H9 (cell line): ENCODE measurements around the gene STK32B. TPM values are rescaled to one million over a fixed set of nuclear protein-coding genes. Genes with fewer than 3 reads are reported as not detected.

Experiments
- DNase-seq: peaks from one replicate; pipeline ENCODE4 v3.0.0-alpha.2; 2017
- H2AFZ ChIP-seq: one replicate; pipeline ENCODE4 v1.6.1; 2013; ENCODE audit warnings: mild to moderate bottlenecking, low read length, control low read depth, moderate library complexity
- H2AK5ac ChIP-seq: 2 replicates; pipeline ENCODE4 v1.6.1; 2013; ENCODE audit warnings: low read length, control low read depth, mixed read lengths; ENCODE audit not compliant: insufficient read length
- H2BK120ac ChIP-seq: one replicate; pipeline ENCODE4 v1.6.1; 2013; ENCODE audit warnings: low read depth, mild to moderate bottlenecking, low read length, control low read depth, inconsistent platforms; ENCODE audit not compliant: poor library complexity, severe bottlenecking
- H2BK12ac ChIP-seq: 2 replicates; pipeline ENCODE4 v1.6.1; 2013; ENCODE audit warnings: low read length, control low read depth, mixed read lengths, low read depth; ENCODE audit not compliant: insufficient read length
- H2BK15ac ChIP-seq: 2 replicates; pipeline ENCODE4 v1.6.1; 2013; ENCODE audit warnings: low read depth, low read length, control low read depth
- H2BK20ac ChIP-seq: one replicate; pipeline ENCODE4 v1.6.1; 2013; ENCODE audit warnings: low read depth, mild to moderate bottlenecking, low read length, control low read depth, inconsistent platforms; ENCODE audit not compliant: poor library complexity, severe bottlenecking
- H2BK5ac ChIP-seq: 2 replicates; pipeline ENCODE4 v1.6.1; 2013; ENCODE audit warnings: low read length, control low read depth, mixed read lengths; ENCODE audit not compliant: insufficient read length
- H3K14ac ChIP-seq: 2 replicates; pipeline ENCODE4 v1.6.1; 2013; ENCODE audit warnings: low read length, control low read depth; ENCODE audit not compliant: insufficient read depth
- H3K18ac ChIP-seq: 2 replicates; pipeline ENCODE4 v1.6.1; 2013; ENCODE audit warnings: low read depth, mild to moderate bottlenecking, mixed read lengths, low read length, control low read depth; ENCODE audit not compliant: insufficient read length
- H3K23ac ChIP-seq: 2 replicates; pipeline ENCODE4 v1.6.1; 2013; ENCODE audit warnings: low read length, control low read depth, mixed read lengths, low read depth; ENCODE audit not compliant: insufficient read length
- H3K23me2 ChIP-seq: 2 replicates; pipeline ENCODE4 v1.6.1; 2013; ENCODE audit warnings: low read depth, mild to moderate bottlenecking, mixed read lengths, low read length, control low read depth; ENCODE audit not compliant: insufficient read length, poor library complexity, severe bottlenecking
- H3K27ac ChIP-seq: 2 replicates; pipeline ENCODE4 v1.5.1; 2013; ENCODE audit warnings: low read length, control low read depth, mixed read lengths, low read depth; ENCODE audit not compliant: insufficient read length
- H3K27me3 ChIP-seq: 2 replicates; pipeline ENCODE4 v1.6.1; 2013; ENCODE audit warnings: low read length, control low read depth, inconsistent platforms; ENCODE audit not compliant: insufficient read depth
- H3K4ac ChIP-seq: 2 replicates; pipeline ENCODE4 v1.6.1; 2013; ENCODE audit warnings: low read depth, mild to moderate bottlenecking, control low read depth, inconsistent platforms, low read length, moderate library complexity
- H3K4me1 ChIP-seq: 2 replicates; pipeline ENCODE4 v1.6.1; 2013; ENCODE audit warnings: low read length, control low read depth, inconsistent platforms; ENCODE audit not compliant: insufficient read depth
- H3K4me2 ChIP-seq: 2 replicates; pipeline ENCODE4 v1.6.1; 2013; ENCODE audit warnings: low read length, control low read depth, mixed read lengths; ENCODE audit not compliant: insufficient read length, insufficient read depth
- H3K56ac ChIP-seq: 2 replicates; pipeline ENCODE4 v1.6.1; 2013; ENCODE audit warnings: low read depth, mild to moderate bottlenecking, mixed read lengths, low read length, control low read depth; ENCODE audit not compliant: insufficient read length
- H3K79me1 ChIP-seq: 2 replicates; pipeline ENCODE4 v1.6.1; 2013; ENCODE audit warnings: low read depth, mild to moderate bottlenecking, moderate library complexity, low read length, control low read depth, inconsistent platforms; ENCODE audit not compliant: insufficient read depth, poor library complexity, severe bottlenecking
- H3K79me2 ChIP-seq: 2 replicates; pipeline ENCODE4 v1.6.1; 2013; ENCODE audit warnings: low read length, control low read depth, inconsistent platforms; ENCODE audit not compliant: insufficient read depth
- H3K9ac ChIP-seq: 2 replicates; pipeline ENCODE4 v1.6.1; 2013; ENCODE audit warnings: low read length, control low read depth, mixed read lengths; ENCODE audit not compliant: insufficient read length; ENCODE audit errors: extremely low read depth
- H3K9me3 ChIP-seq: one replicate; pipeline ENCODE4 v1.6.1; 2013; ENCODE audit warnings: low read depth, low read length, inconsistent platforms; ENCODE audit not compliant: control insufficient read depth
- H3T11ph ChIP-seq: one replicate; pipeline ENCODE4 v1.6.1; 2013; ENCODE audit warnings: mild to moderate bottlenecking, low read length, control low read depth, inconsistent platforms
- H4K20me1 ChIP-seq: one replicate; pipeline ENCODE4 v1.6.1; 2013; ENCODE audit not compliant: control insufficient read depth, insufficient read length, insufficient read depth
- H4K5ac ChIP-seq: 2 replicates; pipeline ENCODE4 v1.6.1; 2013; ENCODE audit warnings: low read depth, mild to moderate bottlenecking, mixed read lengths, low read length, control low read depth; ENCODE audit not compliant: insufficient read length
- H4K8ac ChIP-seq: replicated peaks from 2 replicates; pipeline ENCODE4 v1.6.1; 2013; ENCODE audit warnings: low read length, control low read depth, mixed read lengths, low read depth; ENCODE audit not compliant: insufficient read length
- H4K91ac ChIP-seq: 2 replicates; pipeline ENCODE4 v1.6.1; 2013; ENCODE audit warnings: low read depth, mild to moderate bottlenecking, moderate library complexity, mixed read lengths, low read length, control low read depth; ENCODE audit not compliant: insufficient read length
- H3K27ac Mint-ChIP-seq, 3 experiments: 2 replicates in 2 of 3; 3 replicates in 1 of 3; pipeline ENCODE4 v1.8.0; 2020 to 2021; ENCODE audit warnings: mixed read lengths in 3 of 3, mild to moderate bottlenecking in 1 of 3, moderate library complexity in 1 of 3
- H3K27me3 Mint-ChIP-seq: 2 replicates; pipeline ENCODE4 v1.8.0; 2021; ENCODE audit warnings: low read depth, mild to moderate bottlenecking, moderate library complexity, mixed read lengths
- H3K36me3 Mint-ChIP-seq, 3 experiments: 2 replicates in 2 of 3; 3 replicates in 1 of 3; pipeline ENCODE4 v1.8.0; 2020 to 2021; ENCODE audit warnings: low read depth in 3 of 3, mixed read lengths in 3 of 3; ENCODE audit not compliant: insufficient read depth in 1 of 3
- H3K4me1 Mint-ChIP-seq, 2 experiments: 2 replicates each; pipeline ENCODE4 v1.8.0; 2020; ENCODE audit warnings: mixed read lengths in 2 of 2
- H3K4me3 Mint-ChIP-seq, 2 experiments: 2 replicates in 1 of 2; 3 replicates in 1 of 2; pipeline ENCODE4 v1.8.0; 2020 to 2021; ENCODE audit warnings: mild to moderate bottlenecking in 2 of 2, mixed read lengths in 2 of 2, moderate library complexity in 1 of 2
- H3K9me3 Mint-ChIP-seq, 2 experiments: 2 replicates in 1 of 2; 3 replicates in 1 of 2; pipeline ENCODE4 v1.8.0; 2020; ENCODE audit warnings: mild to moderate bottlenecking in 2 of 2, mixed read lengths in 2 of 2, moderate library complexity in 1 of 2
- CTCF ChIP-seq: fragments of 200-600 bp; sonication (generic); conservative IDR thresholded peaks from 3 replicates; pipeline ENCODE4 v1.8.0; 2021; ENCODE audit warnings: antibody characterized with exemption, mild to moderate bottlenecking
- WGBS: extraction: QIAGEN DNeasy Blood & Tissue Kit; methylation state at CpG from one replicate; pipeline ENCODE4 v1.1.7; 2013; ENCODE audit warnings: missing lambda C conversion rate, low lambda C conversion rate, mixed read lengths; ENCODE audit not compliant: insufficient read length; ENCODE audit errors: extremely low coverage; 5-methylcytosine and 5-hydroxymethylcytosine counted together
- total RNA-seq: library from RNA; stranded (reverse); gene quantifications from 2 replicates; pipeline ENCODE4 v1.2.1, GENCODE V29; 2021

STK32B gene
- total RNA-seq, 1 experiment from 2014 or later, result 1.0 TPM

GRCh38 chr4:5385741-5386311, 334.5 kb downstream of the STK32B start:
- H3K4me1 Mint-ChIP-seq, result no peaks in the 10 kb centered on the region
- Histone ChIP-seq H3K27me3 (no peaks in the 10 kb centered on the region), H3K9me3 (no peaks in the 10 kb centered on the region), H3K79me2 (no peaks in the 10 kb centered on the region), H2BK5ac (no peak overlapping the region), H3K56ac (no peak overlapping the region), H2BK12ac (no peak overlapping the region), H4K8ac (no peak overlapping the region), H4K5ac (no peak overlapping the region), H3K4ac (no peak overlapping the region), H3K14ac (no peak overlapping the region), H3K18ac (no peak overlapping the region), H4K91ac (no peak overlapping the region), H2AFZ (no peak overlapping the region), H2BK120ac (no peak overlapping the region), H3K4me2 (no peak overlapping the region), H3K23me2 (no peaks in the 10 kb centered on the region), H4K20me1 (no peaks in the 10 kb centered on the region), H2BK20ac (no peak overlapping the region), H3K9ac (no peak overlapping the region), H3K4me1 (no peaks in the 10 kb centered on the region), H3K27ac (no peak overlapping the region), H3T11ph (no peak overlapping the region), H2AK5ac (no peak overlapping the region), H2BK15ac (no peak overlapping the region), H3K23ac (no peak overlapping the region), H3K79me1 (no peaks in the 10 kb centered on the region)
- H3K27ac Mint-ChIP-seq, result no peak overlapping the region
- H3K9me3 Mint-ChIP-seq, result peaks cover 0 to 2% of the 10 kb centered on the region in 2 experiments; a peak in 1 of 5 replicates
- TF ChIP-seq CTCF, result no peak
- H3K36me3 Mint-ChIP-seq, result 0 out of 7 replicates have a peak, but pooled peaks cover 0 to 2% (median 0%) of the 10 kb centered on the region in 3 experiments
- no CpG with 5 or more reads among the region's 4 CpGs for WGBS
- H3K27me3 Mint-ChIP-seq, result peaks cover 5% of the 10 kb centered on the region
- no peak overlapping the region for H3K4me3 Mint-ChIP-seq
- DNase-seq, result no peak
